Nucleus accumbens (tissue), 56 donors: ENCODE measurements around the gene CEP112.
A peak's percentile ranks its signal among the peaks of the same experiment; 100 is the strongest.

Experiments
- DNase-seq, 56 donors: peaks; one replicate each; lab custom pipeline; 2025; lab: John Stamatoyannopoulos, UW

The CEP112 gene

GRCh38 chr17:66211047-66211810 lies 19.3 kb upstream of the CEP112 start:
- no peak for DNase-seq

DNA sequence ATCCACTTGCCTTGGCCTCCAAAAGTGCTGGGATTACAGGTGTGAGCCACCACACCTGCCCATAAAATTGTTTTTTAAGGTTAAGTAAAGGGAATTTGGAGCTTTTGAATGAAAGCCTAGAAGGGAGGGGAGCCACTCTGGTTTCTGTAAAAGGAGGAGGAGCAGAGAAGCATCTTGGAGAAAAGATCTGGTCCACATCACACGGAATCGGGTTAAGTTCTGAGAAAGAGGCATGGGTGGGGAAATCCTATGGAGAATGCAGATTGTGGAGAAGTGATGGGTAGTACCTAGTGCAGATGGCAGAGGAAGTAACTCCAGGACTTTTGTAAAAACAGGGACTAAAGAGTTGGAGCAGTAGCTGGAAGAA lies 18.3 kb upstream of the CEP112 start:
- no peak for DNase-seq

DNA sequence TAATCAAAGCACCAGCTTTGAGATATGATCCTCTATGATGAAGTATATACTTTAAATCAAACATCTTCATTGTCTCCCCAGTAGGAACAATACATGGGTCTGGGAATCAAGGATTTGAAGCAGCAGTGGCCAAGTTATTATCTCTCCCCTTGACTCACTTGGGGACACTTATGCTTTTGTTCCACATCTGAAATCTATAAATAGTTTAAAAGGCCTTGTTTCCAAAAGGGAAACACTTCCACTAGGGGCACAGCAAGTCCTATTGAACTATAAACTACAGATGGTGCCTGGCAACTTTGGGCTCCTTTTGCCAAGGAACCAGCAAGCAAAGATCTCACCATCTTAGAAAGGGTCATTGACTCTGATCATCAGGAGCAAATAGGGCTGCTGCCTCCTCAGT lies 16.0 kb upstream of the CEP112 start:
- no peak for DNase-seq

DNA sequence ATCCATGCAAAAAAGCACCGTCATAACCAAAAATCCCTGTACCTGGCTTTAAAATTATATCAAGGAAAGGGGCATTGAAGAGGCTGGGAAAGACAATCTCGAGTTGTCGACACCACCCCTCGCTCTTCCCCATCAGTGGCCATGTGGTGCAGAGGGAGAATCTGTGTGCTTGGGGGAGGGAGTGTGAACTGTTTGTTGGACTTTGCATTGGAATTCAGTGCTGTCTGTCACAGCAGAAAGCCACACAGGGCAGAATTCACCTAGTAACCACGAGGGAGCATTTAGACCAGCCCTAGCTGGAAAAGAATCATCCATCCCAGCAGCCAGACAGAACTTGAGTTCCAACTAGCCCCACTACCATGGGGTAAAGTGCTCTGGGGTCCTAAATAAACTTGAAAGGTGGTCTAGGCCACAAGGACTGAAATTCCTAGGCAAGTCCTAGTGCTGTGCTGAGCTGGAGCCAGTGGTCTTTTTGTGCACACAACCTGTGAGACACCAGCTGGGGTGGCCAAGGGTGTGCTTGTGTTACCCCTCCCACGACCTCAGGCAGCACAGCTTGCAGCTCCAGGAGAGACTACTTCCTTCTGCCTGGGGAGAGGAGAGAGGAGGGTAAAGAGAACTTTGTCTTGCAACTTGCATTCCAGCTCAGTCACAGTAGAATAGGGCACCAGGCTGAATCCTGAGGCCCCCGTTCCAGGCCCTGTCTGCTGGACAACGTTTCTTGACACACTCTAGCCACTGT lies 11.5 kb upstream of the CEP112 start:
- DNase-seq, result no peak

GRCh38 chr17:66200685-66201092 lies 8.8 kb upstream of the CEP112 start:
- peak in 24 of 56 donors; percentile 1 to 59 (median 14) for DNase-seq

- DNase-seq, result no peak
These were observed 6.3 kb upstream of the CEP112 start for GRCh38 chr17:66198242-66198641.

DNA sequence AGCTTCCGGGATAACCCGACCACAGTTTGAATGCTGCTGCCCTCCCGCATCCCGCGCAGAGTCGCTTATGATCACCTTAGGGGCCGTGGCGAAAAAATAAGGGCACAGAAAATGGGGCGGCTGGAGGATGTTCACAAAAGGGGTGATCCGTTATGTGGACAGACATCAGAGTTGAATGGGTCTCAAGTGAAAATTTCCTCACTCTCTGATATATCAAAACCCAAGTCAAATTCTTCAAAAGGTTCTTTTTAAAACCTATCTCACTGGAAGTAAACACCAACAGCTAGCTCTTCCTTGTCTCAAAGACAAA lies 400 bp upstream of the CEP112 start:
- DNase-seq, result no peak

DNA sequence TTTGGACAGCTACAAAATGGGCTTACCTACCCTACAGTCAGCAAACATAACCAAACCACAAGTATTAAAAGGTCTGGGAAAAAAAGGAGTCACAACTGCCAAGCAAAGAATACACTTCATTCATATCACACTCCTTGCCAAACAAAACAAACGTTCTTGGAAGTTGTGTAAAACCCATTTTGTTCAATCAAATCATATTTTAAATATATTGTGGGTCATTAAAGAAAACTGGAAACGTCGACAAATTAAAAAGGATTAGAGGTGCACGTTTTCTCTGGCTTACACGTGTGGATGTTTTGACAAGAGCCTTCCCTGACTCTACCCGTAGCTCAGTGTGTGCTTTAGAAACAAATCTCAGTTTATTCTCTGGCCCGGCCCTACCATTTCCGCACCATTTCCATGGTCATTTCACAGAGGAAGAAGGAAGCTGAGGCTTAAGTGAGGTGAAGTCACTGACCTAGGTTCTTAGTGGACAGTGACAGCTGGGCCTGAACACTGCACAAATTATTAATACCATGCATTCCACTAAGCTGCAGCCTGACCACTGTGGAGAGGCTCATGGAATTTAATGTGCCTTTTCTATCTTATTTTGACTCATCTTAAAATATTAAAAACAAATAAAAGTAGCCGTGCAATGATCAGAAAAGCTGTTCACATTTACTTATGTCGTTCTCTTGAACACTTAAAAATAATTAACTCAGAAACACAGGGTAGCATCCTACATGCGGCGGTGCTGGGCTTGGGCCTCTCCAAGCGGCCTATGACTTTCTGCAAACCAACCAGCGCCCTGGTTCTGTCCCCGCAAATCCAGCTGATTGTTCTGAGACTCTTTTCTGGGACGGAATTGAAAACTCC lies 968 bp downstream of the CEP112 start:
- DNase-seq, result peak in 3 of 56 donors; percentile 6 to 19 (median 11)

GRCh38 chr17:66187718-66188117 lies 4.2 kb downstream of the CEP112 start:
- DNase-seq, result no peak

DNA sequence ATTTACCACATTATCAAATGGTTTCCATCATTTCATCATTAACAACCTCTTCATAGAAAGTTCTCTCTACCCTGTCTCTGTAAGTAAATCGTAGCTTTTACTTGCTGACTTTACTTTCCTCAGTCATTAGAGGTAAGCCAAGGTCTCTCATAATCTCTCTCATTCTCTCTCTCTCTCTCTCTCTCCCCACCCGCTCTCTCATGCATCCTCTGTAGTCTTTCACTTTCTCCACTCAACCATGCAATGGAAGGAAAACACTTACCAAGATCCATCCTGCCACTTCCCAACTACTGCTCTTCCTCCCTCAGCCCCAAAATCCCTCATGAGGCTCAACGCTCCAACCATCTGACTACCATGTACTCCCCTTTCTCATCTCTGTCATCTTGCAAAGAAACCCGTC lies 6.1 kb downstream of the CEP112 start:
- DNase-seq, result no peak

DNA sequence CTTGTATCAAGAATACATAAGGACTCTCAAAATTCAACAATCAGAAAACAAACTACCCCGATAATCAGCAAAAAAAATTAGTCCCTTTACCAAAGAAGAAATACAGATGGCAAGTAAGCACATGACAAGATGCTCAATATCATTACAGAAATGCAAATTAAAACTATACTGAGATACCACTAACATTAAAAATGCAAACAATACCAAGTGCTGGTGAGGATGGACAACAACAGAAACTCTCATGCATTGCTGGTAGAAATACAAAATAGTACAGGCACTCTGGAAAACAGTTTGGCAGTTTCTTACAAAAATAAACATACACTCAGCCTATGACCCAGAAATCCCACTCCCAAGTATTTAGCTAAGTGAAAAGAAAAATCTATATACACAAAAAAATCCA lies 7.5 kb downstream of the CEP112 start:
- DNase-seq, result no peak

GRCh38 chr17:66183529-66183928 lies 8.4 kb downstream of the CEP112 start:
- no peak for DNase-seq

DNA sequence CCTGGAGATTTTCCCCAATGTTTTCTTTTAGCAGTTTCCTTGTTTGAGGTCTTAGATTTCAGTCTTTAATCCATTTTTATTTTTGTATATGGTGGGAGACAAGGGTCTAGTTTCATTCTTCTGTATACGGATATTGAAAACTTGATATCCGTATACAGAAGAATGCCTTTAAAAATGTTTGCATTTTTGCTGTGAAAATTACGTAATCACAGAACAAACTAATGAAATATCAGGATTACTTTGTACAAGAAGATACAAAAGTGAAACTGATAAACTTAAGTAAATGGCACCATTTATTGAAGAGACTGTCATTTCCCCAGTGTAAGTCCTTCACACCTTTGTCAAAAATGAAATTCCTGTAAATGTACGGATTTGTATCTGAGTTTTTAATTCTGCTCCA lies 13.3 kb downstream of the CEP112 start:
- DNase-seq, result no peak

DNA sequence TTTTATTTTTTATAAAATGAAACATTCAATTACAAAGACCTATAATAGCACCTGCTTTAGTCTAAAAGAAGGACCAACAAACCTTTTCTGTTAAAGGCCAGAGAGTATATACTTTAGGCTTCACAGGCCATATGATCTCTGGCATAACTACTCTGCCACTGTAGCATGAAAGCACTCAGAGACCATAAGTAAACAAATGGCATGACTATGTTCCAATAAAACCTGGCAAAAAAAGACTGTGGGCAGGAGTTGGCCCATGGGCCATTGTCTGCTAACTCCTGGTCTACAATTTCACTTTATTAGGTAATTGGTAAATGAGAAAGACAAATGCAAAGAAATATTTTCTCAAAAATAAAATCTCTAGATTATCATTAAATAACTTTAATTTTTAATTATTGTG lies 14.9 kb downstream of the CEP112 start:
- no peak for DNase-seq

DNA sequence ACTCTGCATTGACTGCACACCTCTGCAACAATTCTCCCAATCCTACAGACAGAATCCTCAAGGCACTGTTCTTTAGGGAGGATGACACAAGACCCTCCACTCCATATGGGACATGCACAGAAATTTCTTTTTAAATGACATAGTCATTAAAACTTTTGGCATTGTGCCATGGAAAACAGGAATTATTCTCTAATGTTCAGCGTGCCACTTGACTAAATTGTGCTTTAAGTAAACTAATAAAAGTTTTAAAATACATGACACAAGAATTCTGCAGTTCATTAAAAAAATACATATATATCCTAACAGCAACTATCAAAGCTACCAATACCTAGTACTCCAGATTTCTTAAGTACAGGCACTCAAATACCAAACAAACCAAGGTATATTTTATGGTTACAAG lies 16.0 kb downstream of the CEP112 start:
- DNase-seq, result no peak

GRCh38 chr17:66172691-66173223 lies 19.2 kb downstream of the CEP112 start:
- DNase-seq, result no peak

DNA sequence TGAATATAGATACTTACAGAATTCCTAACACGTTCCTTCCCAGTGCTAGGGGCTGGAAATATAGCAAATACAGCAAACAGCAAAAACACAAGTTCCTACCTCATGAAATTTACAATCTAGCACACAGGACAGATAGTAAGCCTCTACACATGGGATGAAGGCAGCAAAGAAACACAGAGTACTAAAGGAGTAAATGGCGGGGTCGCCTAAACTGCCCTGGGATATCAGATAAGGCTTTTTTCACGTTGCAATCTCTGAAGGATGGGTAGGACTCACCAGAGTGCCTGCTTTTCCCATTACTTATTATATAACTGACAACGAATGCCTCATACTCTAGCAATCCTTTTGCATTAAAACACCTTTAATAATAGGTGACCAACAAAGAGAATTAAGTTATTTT lies 19.8 kb downstream of the CEP112 start:
- DNase-seq, result no peak

DNA sequence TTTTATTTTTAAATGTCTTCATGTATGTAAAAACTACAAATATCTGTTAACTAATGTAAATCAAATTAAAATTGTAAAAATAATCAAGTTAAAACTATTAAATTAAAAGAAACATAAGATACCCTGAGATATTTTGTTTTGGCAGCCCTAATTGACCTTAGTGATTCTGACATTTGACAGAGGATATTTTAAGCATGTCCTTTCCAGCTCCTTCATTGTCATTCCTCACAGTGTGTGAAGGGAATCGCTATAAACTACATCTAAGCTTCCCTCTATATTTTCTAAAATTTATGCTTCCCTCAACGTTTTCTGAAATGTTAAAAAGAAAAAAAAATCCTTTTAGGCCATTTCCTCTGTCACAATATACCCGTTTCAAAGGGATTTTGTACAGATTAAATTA lies 20.2 kb downstream of the CEP112 start:
- no peak for DNase-seq

DNA sequence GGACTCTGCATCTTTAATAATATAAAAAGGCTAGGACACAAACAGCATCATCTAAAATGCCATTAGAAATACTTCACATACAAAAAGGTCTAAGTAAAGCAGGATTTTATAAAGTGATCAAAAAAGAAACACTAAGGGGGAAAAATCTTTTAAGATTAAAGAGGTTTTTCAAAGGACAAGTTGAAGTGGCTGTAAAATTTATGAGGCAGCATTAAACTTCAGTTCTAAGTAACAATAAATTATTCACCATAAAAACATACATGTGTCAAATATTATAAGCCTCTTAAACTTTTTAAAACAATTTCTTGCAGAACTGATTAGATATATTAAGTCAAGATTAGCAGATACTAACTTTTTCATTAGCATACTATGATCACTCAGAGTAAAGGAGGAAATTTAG lies 20.8 kb downstream of the CEP112 start:
- no peak for DNase-seq

DNA sequence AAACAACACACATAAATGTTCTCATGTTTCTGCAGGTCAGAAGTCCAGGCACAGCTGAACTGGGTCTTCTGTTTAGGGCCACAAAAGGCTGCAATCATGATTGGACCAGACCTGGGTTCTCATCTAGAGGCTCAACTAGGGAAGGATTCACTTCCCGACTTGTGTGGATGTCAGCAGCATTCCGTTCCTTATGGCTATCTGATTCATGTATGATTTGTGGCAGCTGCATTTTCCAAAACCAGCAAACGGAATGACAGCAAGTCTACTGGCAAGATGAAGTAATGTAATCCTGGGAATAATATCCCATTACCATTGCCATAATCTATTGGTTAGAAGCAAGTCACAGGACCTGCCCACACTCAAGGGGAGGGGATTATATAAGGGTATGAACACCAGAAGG lies 22.1 kb downstream of the CEP112 start:
- no peak for DNase-seq

DNA sequence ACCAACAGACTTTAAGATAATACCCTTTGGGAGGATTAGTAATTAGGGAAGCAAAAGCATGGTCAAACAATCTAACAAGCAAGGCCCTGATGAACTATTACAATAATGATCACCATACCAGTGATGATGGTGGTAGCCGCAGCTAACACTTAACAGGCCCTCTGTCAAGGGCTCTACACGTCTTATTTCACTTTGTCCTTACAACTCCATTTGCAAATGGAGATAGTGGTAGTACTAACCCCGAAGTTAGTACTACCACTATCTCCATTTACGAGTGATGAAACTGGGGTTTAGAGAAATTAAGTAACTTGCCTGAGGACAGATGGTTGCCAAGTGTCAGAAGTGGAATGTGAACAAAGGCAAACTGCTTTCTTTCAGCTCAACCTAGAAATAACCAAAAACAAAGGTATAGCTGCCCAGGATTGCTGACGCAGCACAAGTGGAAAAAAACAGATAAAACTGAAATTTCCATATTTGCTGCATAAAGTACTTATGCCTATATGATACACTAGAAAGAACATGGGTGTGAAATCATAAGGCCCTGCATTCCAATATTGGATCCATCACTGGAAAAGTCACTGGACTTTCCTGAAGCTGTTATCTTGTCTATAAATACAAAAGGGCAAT lies 24.6 kb downstream of the CEP112 start:
- DNase-seq, result no peak
